AML-193 (cell line): ENCODE results near the gene MYLK.

Source experiments
- DNase-seq, 2 experiments: peaks; one replicate each; lab custom pipeline; 2025; lab: John Stamatoyannopoulos, UW

Gene MYLK

DNA sequence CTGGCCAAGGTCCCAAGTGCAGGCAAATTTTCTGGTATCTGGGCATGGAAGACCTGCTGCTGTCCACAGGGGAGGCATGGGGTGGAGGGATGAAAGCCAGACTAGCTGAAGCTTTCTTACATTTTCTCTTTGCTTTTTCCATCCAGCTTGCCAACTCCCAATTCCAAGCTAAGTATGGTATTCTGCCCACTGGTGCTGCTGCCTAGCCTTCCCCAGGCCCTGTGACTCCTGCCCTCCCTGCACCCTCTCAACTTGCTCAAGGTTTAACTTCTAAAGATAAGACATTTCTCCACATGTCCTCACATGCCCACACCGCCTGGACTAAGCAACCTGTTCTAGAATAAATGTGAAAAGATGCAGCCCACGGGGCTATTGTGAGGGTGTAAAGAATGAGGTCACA lies 239.8 kb downstream of the MYLK start:
- no peak for DNase-seq

DNA sequence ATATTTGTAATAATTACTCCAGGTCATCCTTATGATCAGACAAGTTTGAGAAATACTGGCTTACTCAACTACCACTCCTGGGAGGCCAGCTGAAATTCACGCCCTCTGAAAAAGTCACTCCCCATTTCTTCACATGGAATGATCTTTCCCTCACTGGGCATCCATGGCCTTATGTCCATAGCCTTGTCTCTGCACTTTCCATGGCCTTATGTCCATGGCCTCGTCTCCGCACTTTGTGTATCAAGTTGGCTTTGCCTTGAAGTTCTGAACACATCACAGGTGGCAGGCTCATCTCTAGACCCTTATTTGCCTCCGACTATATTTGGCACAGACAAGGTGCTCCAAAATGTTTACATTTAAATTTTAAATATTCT lies 241.2 kb downstream of the MYLK start:
- DNase-seq: no peak

DNA sequence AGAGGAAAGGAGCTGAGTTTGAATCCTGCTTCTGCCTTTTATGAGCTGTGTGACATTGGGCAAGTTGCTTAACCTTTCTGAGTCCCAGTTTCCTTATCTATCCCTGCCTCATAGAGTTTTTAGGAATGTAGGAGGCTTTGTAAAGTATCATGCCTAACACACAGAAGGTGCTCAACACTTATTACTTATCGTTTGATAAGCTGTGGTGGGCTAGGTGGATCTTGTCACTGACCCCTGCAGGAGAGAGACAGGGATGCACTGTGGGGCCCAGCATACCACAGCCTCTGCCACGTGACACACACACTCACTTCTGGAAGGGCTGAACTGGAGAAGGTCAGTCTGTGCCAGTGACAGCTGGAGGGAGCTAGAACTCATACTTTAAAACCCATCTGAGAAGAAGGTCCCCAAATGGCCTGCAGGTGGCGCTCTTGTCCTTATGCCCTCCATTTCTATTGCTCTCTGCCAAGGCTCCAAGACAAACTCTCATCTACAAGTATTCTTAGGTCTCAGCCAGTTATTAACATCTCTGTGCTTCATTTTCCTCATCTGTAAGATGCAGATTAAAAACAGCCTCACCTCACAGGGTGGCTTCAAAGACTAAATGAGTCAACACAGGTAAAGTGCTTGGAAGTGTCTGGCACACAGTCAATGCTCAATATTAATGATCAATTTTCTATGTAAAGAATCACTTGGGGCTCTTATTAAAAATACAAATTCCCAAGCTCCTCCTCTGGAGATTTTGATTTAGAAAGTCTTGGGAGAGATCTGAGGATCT lies 241.8 kb downstream of the MYLK start:
- DNase-seq: peak; percentile 95 to 98

DNA sequence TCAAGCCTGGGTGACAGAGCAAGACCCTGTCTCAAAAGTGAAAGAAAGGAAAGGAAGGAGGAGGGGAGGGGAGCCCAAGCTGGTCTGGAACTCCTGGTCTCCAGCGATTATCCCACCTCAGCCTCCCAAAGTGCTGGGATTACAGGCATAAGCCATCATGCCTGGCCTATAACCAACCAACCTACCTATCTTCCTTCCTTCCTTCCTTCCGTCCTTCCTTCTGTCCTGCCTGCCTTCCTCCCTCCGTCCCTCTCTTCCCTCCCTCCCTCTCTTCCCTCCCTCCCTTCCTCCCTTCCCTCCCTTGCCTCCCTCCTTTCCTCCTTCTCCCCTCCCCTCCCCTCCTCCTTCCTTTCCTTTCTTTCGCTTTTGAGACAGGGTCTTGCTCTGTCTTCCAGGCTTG lies 242.6 kb downstream of the MYLK start:
- DNase-seq: no peak

DNA sequence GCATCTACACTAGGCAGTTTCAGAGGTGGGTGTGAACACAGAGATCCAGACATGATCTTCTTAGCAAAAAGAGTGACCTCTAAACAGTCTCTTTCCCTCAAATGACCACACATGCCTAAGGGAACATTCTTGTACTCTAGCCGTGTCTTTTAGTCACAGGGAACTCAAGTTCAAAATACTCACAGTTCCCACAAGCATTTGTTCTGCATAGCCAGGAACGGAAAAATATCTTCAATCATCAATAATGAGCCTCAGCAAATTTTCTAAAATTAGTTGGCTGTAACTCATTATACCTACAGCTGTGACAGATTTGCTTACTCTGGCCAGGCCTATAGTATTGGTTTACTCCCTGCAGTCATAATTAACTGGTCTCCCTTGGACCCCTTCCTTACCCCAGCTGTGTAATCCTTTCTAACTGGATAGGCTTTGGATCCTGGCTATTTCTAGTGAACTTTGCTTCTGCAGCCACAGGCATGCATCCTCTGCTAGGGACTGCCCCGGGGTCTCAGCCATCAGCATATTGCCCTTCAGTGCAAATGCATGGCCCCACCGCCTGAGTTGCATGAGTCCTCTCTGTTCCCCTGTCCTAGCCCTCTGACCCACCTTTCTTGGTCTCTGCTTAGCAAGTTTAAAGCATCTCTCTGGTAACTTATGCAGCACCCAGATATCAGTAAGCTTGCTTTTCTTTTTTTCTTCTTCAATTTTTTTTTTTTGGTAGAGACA lies 243.2 kb downstream of the MYLK start:
- no peak for DNase-seq

DNA sequence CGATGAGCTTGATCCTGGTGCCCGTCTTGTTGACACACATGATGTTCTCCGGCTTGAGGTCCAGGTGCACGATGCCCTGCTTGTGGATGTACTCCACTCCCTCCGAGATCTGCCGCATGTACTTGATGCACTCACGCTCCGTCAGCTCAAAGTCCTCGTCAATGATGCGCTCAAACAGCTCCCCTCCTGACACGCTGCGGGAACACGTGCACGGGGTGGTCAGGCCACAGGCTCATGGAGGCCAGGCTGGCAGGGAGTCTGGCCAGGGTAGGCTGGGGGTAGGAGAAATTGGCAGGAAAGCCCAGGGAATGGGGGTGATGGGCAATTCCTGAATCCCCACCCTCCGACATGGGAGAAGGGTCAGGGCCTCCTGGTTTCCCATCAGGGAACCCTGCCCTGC lies 243.8 kb downstream of the MYLK start:
- DNase-seq: no peak

DNA sequence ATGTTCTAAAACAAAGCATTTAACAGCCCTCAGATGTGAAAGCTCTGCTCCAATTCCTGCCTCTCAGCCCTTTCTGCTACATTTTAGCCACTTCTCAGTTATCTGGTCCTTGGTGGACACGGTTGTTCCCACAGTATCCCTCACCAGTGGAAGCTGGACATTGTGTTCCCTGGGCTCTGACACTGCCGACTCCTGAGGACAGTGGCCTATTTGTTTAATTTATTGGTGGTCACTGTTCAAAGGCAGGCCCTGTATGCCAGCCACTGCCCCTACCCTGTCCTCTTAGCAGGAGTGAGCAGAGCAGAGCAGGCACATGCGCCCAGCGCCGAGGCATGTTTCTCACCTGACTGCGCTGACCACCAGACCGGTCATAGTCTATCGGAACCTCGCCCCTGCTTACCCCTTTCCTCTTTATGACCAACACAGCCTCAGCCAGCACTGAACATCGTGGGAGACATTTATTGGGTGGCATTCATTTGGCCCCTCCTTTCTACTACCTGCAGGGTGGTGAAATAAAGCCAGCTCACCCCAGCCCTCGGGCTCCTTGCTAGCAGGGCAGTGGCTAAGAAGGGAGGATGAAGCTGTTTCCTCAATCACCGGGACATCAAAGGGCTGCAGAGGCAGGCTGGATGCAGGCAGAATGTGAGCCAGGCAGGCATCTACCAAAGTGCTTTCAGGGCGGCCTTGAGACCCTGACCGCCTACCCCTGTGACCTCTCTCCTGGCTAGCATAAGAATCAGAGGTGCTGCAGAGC lies 245.0 kb downstream of the MYLK start:
- DNase-seq: no peak

DNA sequence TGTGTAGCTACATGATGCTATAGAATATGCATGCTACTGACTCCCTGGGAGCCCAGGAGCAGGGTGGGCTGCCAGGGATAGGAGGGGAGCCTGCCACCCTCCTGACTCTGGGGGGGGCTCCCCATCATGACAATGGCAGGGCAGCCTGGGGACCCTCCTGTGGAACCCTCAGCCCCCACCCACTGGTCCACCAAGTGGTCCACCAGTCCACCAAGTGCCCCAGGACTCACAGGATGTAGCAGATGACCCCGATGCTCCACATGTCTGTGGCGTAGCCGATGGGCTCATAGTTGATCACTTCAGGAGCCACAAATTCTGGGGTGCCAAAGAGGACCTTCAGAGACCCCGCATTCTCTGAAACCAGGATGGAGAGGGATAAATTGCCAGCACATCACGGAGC lies 246.3 kb downstream of the MYLK start:
- DNase-seq: no peak

DNA sequence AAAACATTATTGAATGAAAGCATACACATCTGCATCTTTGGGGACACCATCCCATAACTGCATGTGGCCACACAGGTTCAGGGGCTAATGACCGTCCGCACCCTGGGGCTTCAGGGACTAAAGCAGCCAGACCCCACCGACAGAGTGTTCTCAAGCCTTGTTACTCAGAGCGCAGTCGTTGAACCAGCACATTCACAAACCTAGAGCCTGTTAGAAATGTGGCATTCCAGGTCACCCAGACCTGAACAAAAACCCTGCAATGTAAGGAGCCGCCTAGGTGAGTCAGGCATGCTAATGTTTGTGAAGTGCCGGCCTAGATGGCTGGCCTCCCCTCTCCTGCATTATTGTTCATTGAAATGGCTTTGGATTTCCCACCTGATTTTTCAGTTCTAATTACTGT lies 247.0 kb downstream of the MYLK start:
- no peak for DNase-seq

DNA sequence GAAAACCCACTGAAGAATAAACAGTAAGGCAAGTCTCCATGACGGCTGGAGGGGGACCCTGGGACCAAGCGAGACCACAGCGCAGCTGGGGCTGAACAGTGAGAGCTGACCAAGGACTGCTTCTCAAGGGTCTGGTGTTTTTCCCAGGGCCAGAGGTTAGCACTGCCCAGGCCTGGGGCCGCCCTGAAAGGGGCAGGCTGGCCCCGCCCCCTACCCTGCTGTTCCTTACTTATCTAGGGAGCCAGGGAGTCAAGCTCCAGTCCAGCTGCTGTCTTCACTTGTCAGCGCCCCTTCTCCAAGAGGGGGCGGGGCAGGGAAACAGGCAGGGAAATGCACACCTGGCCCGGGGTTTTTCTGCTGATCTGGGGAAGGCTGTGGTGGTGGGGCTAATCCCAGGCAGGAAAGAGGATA lies 247.7 kb downstream of the MYLK start:
- DNase-seq: no peak

DNA sequence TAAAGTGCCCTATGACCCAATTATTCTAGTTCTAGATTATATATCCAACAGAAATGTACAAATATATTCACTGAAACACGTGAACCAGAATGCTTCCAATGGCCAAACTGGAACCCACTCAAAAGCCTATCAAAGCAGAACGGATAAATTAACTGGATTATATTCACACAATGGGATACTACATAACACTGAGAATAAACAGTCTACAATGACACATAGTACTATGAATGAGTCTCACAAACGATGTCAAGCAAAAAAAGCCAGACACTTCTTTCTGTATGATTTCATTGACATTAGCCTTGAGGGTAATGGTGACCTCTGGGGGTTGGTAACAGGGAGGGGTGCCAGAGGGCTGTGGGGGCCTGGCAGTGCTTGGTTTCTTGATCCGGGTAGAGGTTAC lies 248.4 kb downstream of the MYLK start:
- no peak for DNase-seq

DNA sequence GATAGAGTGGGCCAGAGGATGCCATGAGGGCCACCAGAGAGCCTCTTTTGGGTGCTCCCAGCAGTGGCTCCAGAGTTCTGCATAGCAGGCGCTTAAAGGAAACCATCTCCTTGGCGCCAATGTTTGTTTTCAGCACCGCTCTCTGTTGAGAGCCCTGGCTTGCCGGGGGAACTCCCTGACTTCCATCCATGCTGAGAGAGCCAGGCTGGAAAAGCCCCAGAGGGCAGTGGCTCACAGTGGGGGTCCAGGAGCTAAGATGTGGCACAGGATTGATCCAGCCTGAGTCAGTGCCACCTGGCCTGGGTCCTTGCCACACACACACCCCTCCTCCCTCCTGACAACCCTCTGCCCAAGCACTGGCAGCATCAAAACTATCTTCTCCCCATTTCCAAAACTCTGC lies 248.9 kb downstream of the MYLK start:
- DNase-seq: no peak

DNA sequence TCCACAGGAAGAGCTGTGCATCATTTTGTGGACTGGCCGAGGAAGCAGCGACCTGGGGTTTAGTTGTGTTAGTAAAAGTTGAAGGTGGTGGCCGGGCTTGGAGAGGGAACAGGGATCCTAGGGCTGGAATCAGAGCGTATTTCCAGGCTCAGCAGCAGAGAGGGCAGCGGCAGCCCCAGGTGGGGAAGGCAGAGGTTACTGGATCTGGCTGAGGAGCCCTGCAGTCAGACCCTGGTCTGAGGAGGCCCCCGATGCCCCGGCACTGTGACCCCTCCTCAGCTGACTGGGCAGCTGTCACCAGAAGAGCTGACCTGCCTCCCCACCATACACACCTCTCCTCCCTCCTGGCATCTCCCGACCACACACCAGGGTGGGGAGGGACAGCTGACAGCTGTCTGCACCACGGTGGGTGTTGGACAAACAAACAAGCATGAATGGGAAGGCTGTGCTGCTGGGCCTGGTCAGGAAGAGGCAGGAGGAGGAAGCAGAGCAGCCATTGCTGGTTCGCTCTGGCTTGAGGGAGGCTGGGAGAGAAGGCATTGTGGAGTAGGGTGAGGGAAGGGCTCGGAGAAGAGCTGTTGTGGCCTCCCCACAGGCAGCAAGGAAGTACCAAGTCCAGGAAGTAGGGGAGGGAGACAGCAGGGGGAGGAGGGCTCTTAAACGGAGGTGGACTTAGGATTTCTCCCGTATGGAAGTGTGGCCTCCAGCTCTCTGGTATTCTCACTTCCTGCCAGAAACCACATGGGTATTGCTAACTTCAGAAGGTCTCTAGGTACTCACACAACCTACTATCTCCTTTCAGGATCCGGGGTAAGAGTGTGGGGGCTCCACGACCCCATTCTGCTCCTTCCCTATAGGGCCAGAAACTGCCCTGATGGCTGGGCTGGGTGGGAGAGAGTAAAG lies 249.7 kb downstream of the MYLK start:
- DNase-seq: no peak

DNA sequence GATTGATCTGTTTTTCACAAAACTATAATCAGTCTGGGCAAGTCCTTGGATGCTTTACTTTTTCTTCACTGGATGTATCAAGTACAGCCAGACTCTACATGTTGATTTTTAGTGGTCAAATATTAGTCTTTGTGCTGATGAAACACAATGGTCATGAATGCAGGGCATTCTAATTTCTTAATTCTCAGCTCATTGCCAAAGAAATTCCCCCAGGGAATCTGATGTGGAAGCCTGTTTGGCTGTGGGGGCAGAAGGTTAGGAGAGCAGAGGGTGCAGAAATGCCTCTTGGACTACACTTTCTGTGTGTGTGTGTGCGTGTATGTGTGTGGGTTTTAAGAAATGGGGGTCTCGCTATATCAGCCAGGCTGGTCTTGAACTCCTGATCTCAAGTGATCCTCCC lies 250.6 kb downstream of the MYLK start:
- no peak for DNase-seq

DNA sequence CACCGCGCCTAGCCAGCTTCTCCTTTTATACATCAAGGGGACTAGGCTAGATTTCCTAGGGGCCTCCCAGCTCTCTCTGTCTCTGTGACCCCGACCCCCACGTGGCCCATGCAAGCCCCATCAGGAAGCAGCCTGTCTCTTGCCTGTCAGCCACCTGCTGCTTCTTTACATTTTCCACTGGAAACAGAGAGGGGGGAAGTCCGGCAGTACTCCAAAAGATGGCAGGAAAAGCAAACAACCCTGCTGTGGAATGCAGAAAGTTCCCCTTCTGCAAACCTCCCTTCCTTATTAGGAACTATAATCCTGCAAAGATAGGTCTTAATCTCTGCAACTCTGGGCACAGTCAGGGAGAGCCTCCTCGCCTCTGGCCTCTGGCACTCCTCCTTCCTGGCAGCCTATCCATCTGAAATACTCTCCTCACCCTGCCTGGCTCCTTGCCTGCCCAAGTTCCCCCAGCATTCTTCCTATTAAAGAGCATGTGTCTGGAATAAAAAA lies 251.9 kb downstream of the MYLK start:
- no peak for DNase-seq

DNA sequence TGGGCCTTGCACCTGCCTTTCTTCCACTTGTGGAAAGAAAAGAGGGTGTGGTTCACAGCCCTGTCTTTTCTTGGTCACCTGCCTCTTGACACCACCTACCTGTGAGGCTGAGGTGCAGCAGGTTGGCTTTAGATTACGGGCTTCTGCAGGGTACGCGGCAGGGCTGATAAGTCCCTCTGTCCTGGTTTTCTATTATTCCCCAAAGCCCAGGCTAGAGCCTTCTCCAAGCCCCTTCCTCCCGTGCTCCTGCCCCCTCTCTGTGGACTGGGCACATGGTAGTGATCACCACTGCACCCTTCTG lies 254.4 kb downstream of the MYLK start:
- DNase-seq: no peak

DNA sequence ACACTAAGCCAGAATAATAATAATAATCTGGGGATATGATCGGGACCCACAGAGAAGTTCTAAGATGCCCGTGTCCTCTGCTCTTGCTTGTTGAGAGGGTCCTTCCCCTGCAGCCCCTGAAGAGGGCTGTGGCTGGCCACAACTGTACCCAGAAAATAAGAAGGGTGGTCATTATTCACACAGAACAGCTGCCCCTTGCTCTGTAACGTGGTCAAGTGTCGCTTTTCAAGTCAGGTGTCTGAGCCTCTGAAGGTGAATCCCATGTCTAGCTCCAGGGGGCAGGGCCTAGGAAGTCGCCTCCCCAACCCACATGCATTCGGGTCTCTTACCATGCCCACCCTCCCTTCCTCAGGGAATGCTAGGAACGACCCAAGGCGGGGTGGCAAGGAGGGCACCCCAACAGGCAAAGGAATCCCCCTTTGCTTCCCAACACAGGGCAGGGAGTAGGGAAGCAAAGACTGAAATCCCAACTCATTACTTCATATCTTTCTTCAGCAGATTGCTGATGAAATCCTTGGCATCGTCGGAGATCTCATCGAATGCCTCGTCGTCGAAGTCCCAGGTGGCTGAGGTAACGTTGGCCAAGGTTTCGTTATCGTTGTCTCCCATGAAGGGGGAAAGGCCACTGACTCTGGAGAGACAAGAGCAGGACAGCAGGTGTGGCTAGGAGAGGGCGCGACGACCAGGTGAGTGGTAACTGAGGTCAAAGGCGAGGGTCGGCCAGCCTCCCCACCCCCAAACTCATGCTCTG lies 255.0 kb downstream of the MYLK start:
- DNase-seq: no peak

DNA sequence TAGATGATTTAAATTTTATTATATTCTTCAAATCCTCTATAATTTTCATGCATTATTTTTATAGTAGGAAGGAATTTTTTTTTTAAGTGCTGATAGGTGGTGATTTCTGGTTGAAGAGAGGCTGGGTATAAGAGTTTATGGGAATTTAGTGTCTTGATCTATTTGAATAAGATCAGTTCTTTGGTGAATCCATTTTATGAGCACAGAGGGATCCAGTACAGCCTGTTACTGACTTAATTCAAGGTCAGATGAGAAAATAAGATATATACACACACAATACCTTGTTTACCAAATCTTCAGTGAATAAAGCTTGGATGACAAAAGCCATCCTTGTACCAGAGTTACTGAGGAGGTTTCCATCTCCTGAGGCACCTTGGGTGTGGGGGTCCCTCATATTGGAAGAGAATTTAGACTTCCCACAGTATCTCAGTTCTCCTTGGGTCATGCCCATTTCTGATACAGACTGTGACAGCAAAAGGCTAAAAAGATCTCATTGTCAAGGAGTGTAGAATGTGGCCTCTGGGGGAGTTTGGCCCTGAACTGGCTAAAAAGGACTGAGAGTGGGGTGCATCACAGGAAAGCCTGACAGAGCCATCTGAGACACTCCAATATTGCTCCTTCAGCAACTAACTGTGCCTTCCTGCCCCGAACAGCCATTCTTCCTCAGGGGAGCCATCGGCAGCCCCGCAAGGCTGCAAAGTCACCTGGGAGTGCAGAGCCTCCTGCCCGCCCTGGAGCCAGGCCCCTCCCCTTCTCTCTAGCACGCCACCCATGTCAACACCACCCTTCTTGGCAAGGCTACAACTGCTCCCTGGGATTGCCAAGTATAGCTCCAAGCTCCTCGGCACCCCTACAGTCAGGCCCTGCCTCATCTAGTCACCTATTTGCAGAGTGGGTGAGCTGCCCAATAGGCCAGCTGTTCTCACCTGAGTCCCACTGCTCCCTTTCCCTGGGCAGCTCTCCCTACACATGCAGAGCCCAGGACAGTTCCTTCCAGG lies 256.2 kb downstream of the MYLK start:
- no peak for DNase-seq

DNA sequence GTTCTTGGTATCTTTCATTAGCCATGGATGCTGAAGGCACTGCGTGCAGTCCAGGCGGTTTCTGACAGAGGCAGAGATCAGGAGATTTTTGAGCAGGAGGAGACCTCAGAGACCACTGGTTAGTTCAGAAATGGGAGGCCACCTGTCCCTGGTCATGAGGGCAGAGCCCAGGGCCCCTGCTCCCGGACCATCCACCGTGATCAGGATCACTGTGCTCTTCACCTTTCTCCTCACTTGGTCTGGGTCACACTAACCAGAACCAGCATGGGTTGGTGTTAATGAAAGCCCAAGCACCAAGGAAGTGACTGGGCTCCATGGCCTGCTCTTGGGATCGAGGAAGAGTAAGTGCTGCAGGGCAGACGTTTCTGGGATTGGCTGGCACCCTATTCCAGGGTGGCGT lies 257.3 kb downstream of the MYLK start:
- no peak for DNase-seq

DNA sequence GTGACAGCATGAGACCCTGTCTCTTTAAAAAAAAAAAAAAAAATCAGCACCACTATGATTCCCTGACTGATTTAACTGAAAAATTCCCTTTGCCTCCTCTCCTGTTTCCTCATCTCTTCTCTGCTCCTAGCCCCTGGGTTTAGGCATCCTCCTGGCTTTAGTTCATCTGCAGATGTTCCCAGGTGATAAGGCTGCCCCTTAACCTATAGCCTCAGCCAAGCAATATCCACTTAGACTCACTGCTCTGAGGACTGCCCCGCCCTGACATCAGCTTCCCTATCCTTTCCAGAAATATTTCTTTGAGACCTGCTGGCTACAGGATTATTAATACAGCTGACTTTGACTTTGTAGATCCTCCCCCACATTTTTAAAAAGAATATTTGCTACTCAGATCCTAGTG lies 259.8 kb downstream of the MYLK start:
- no peak for DNase-seq
